HepG2 (cell line): ENCODE results near the gene GPC6.

ENCODE experiments used
- JUND ChIP-seq: sonication (generic); formaldehyde crosslinking; IDR thresholded peaks from 2 replicates; pipeline ENCODE4 v1.8.0; 2022; ENCODE audit warnings: mild to moderate bottlenecking, missing genetic modification reagents
- KLF13 ChIP-seq: sonication (generic); formaldehyde crosslinking; IDR thresholded peaks from 2 replicates; pipeline ENCODE4 v1.4.0; 2020; ENCODE audit warnings: mild to moderate bottlenecking, missing genetic modification reagents
- TF ChIP-seq, protein P1 (sequence below), 2 experiments: sonication (generic) in 1 of 2; formaldehyde crosslinking in 1 of 2; IDR thresholded peaks; 2 replicates each; pipeline versions ENCODE4 v1.5.1 to v1.6.1; 2011 to 2020; ENCODE audit warnings: borderline replicate concordance in 1 of 2, low read depth in 1 of 2, low read length in 1 of 2, mild to moderate bottlenecking in 1 of 2, missing genetic modification reagents in 1 of 2, moderate library complexity in 1 of 2

DNA sequence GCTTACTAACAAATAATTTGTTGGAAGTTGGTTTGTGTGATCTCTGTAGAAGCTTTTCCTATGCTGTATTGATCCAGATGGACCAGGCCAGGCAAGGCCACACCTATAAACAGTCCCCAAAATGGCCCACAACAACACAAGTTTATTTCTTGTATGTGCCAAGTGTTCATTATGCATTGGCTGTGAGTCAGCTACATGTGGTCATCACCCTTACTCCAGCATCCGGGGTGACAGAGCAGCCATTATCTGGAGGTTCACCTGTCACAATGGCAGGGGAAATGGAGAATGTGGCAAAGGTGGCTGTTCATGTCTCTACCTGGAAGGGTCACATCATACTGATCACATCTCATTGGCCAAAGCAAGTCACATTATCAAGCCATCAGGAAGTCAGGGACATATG is 1088.6 kb downstream of the GPC6 start:
- TF ChIP-seq JUND = no peak
- TF ChIP-seq KLF13 = no peak
- TF ChIP-seq, protein P1, sequence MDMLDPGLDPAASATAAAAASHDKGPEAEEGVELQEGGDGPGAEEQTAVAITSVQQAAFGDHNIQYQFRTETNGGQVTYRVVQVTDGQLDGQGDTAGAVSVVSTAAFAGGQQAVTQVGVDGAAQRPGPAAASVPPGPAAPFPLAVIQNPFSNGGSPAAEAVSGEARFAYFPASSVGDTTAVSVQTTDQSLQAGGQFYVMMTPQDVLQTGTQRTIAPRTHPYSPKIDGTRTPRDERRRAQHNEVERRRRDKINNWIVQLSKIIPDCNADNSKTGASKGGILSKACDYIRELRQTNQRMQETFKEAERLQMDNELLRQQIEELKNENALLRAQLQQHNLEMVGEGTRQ (IDR thresholded peaks at IDR 0.05; ENCODE audit: low read depth, low read length) = no peak
- TF ChIP-seq, protein P1 (CRISPR knock-in tag; IDR thresholded peaks at IDR 0.05; ENCODE audit: borderline replicate concordance) = no peak
